ENCODE results near the gene PPHLN1. TPM values are rescaled to one million over a fixed set of nuclear protein-coding genes. Genes with fewer than 3 reads are reported as not detected.

The PPHLN1 gene
- total and polyA plus RNA-seq, 12 donors = 15.4 to 41.8 (median 32.1) TPM

GRCh38 chr12:42336286-42336685 lies 10.3 kb downstream of the PPHLN1 start:
- Histone ChIP-seq H3K36me3 (peaks cover 0 to 36% (median 0%) of the 10 kb centered on the region in 9 donors), H3K4me3 (no peak overlapping the region), H3K27me3 (no peaks in the 10 kb centered on the region), H3K9me3 (no peaks in the 10 kb centered on the region), H3K27ac (no peak overlapping the region), H3K4me1 (peaks cover 0 to 12% (median 5%) of the 10 kb centered on the region in 9 donors)
- intact Hi-C loops (cut with DNase I) = loop anchor here in 1 of 10 donors (10.0 kb wide), 1 partner anchor 1061 kb away; no protein-coding TSS in a partner anchor
- ATAC-seq (no peak), DNase-seq (no peak)
- WGBS, 2 donors = 33 to 52% methylated on average over 1 of the region's 1 CpG
- no peak for TF ChIP-seq CTCF (IDR thresholded peaks at IDR 0.05)

DNA sequence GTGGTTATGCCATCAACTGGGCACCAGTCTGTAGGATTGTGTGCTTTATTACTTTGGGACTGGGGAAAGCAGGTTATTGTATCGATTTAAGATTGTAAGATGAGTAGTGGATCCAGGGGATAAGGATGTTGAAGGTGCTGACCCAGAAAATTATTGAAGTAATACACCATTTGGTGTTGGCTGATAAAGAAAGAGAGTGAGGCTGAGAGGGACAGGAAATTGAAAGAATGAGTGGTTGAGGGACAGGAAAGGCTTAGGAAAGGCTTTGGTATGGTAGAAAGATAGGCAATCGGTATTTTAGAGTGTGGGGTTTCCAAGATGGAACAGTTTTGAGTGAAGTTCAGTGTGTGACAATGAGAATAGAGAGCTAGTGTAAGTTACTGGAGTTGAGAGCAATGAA lies 12.3 kb downstream of the PPHLN1 start:
- no peaks in the 10 kb centered on the region for H3K27me3 ChIP-seq
- DNase-seq (no peak), ATAC-seq (no peak)
- no peaks in the 10 kb centered on the region for H3K9me3 ChIP-seq
- 89 to 90% methylated on average over 2 of the region's 2 CpGs for WGBS, 2 donors
- H3K4me3 ChIP-seq = no peak overlapping the region
- no peak for TF ChIP-seq CTCF (IDR thresholded peaks at IDR 0.05)
- H3K4me1 ChIP-seq = no peaks in the 10 kb centered on the region
- H3K27ac ChIP-seq = no peak overlapping the region
- intact Hi-C loops (cut with DNase I) = loop anchor here in 1 of 10 donors (10.0 kb wide), 1 partner anchor 1063 kb away; no protein-coding TSS in a partner anchor
- H3K36me3 ChIP-seq = peaks cover 0 to 44% (median 0%) of the 10 kb centered on the region in 9 donors

DNA sequence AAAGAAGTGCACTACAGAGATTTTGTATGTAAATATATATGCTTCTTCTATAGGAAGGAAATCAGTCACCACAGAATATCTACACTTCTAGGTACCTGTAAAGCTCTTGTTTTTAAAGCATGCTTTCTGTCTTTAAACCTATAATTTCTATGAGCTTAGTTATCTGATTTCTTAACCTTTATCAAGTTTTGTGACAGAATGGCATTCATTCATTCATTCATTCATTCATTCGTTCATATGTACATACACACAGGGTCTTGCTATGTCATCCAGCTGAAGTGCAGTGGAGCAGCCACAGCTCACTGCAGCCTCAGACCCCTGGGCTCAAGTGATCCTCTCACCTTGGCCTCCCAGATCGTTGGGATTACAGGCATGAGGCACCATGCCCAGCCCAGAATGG lies 16.1 kb downstream of the PPHLN1 start:
- no peak for TF ChIP-seq CTCF (IDR thresholded peaks at IDR 0.05)
- Histone ChIP-seq H3K36me3 (peaks cover 0 to 28% (median 0%) of the 10 kb centered on the region in 9 donors), H3K27ac (no peak overlapping the region), H3K4me1 (no peaks in the 10 kb centered on the region), H3K4me3 (no peak overlapping the region), H3K27me3 (no peaks in the 10 kb centered on the region), H3K9me3 (no peaks in the 10 kb centered on the region)
- WGBS, 2 donors = 64 to 80% methylated on average over 2 of the region's 2 CpGs
- DNase-seq (no peak), ATAC-seq (no peak)
- intact Hi-C loops (cut with DNase I) = no loop called here

- no peaks in the 10 kb centered on the region for H3K27me3 ChIP-seq
- DNase-seq (no peak), ATAC-seq (no peak)
- TF ChIP-seq CTCF (IDR thresholded peaks at IDR 0.05) = no peak
- H3K9me3 ChIP-seq = no peaks in the 10 kb centered on the region
- H3K4me3 ChIP-seq = no peak overlapping the region
- H3K27ac ChIP-seq = no peak overlapping the region
- no peaks in the 10 kb centered on the region for H3K4me1 ChIP-seq
- H3K36me3 ChIP-seq = peaks cover 0 to 11% (median 0%) of the 10 kb centered on the region in 9 donors
- intact Hi-C loops (cut with DNase I) = no loop called here
- 71 to 89% methylated on average over 3 of the region's 3 CpGs for WGBS, 2 donors
Observed at GRCh38 chr12:42343721-42344120, 17.8 kb downstream of the PPHLN1 start.

All from heart right ventricle (tissue), 16 donors.